Left hindlimb (tissue), 1 donor: Measurements from ENCODE around the gene C6orf132.
A peak's percentile ranks its signal among the peaks of the same experiment; 100 is the strongest.

Experiments
- DNase-seq: peaks from one replicate; pipeline ENCODE4 v3.0.0-alpha.2; 2018

The C6orf132 gene

GRCh38 chr6:42104095-42104803 is 38.2 kb downstream of the C6orf132 start:
- DNase-seq, result peak; percentile 58

- DNase-seq, result no peak
Observed at GRCh38 chr6:42103753-42104094, 38.7 kb downstream of the C6orf132 start.

- DNase-seq, result no peak
Observed at GRCh38 chr6:42103216-42103615, 39.2 kb downstream of the C6orf132 start.

- DNase-seq, result no peak
Observed at GRCh38 chr6:42101186-42101657, 41.2 kb downstream of the C6orf132 start.

- no peak for DNase-seq
Observed at GRCh38 chr6:42100029-42100901, 42.2 kb downstream of the C6orf132 start.

- no peak for DNase-seq
Observed at GRCh38 chr6:42099340-42100028, 42.9 kb downstream of the C6orf132 start.

GRCh38 chr6:42095776-42096541 is 46.5 kb downstream of the C6orf132 start:
- DNase-seq, result no peak

GRCh38 chr6:42095094-42095493 is 47.3 kb downstream of the C6orf132 start:
- DNase-seq, result no peak

- DNase-seq, result no peak
Observed at GRCh38 chr6:42093582-42094329, 48.7 kb downstream of the C6orf132 start.

- no peak for DNase-seq
Observed at GRCh38 chr6:42091718-42092023, 50.7 kb downstream of the C6orf132 start.

GRCh38 chr6:42090819-42091717 is 51.4 kb downstream of the C6orf132 start:
- no peak for DNase-seq

- DNase-seq, result no peak
Observed at GRCh38 chr6:42088101-42088591, 54.3 kb downstream of the C6orf132 start.

GRCh38 chr6:42086046-42087035 is 56.1 kb downstream of the C6orf132 start:
- no peak for DNase-seq

- DNase-seq, result no peak
Observed at GRCh38 chr6:42084889-42085288, 57.5 kb downstream of the C6orf132 start.

GRCh38 chr6:42083530-42083929 is 58.9 kb downstream of the C6orf132 start:
- no peak for DNase-seq

- DNase-seq, result no peak
Observed at GRCh38 chr6:42079941-42080464, 62.4 kb downstream of the C6orf132 start.

GRCh38 chr6:42078386-42078785 is 64.0 kb downstream of the C6orf132 start:
- DNase-seq, result no peak

- peak; percentile 76 for DNase-seq
Observed at GRCh38 chr6:42075159-42075838, 67.1 kb downstream of the C6orf132 start.

- no peak for DNase-seq
Observed at GRCh38 chr6:42073287-42073686, 69.1 kb downstream of the C6orf132 start.
